ENCODE measurements around the gene ANLN.

GRCh38 chr7:36381056-36381455 lies 8.6 kb upstream of the ANLN start:
- TF ChIP-seq, protein P1, sequence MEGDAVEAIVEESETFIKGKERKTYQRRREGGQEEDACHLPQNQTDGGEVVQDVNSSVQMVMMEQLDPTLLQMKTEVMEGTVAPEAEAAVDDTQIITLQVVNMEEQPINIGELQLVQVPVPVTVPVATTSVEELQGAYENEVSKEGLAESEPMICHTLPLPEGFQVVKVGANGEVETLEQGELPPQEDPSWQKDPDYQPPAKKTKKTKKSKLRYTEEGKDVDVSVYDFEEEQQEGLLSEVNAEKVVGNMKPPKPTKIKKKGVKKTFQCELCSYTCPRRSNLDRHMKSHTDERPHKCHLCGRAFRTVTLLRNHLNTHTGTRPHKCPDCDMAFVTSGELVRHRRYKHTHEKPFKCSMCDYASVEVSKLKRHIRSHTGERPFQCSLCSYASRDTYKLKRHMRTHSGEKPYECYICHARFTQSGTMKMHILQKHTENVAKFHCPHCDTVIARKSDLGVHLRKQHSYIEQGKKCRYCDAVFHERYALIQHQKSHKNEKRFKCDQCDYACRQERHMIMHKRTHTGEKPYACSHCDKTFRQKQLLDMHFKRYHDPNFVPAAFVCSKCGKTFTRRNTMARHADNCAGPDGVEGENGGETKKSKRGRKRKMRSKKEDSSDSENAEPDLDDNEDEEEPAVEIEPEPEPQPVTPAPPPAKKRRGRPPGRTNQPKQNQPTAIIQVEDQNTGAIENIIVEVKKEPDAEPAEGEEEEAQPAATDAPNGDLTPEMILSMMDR (IDR thresholded peaks at IDR 0.05), result no peak
- no peak for TF ChIP-seq POLR2A (IDR thresholded peaks at IDR 0.05)

Measured in lower leg skin (tissue), 3 donors.